Testis (tissue), 3 donors: ENCODE results near the gene SPTLC2. TPM values are rescaled to one million over a fixed set of nuclear protein-coding genes. Genes with fewer than 3 reads are reported as not detected.
"Not testable (repeated sequence)": the region's sequence is repeated elsewhere in the genome, so short reads cannot be mapped to it uniquely, and the experiment has no call there.

Source experiments
- DNase-seq: peaks from one replicate; pipeline ENCODE4 v3.0.0-alpha.2; 2019
- H3K27ac ChIP-seq, 2 donors: fragments of 200-600 bp; sonication (generic); one replicate each; pipeline ENCODE4 v1.5.1; 2019
- H3K27me3 ChIP-seq: fragments of 200-600 bp; sonication (generic); one replicate; pipeline ENCODE4 v1.5.1; 2019
- H3K36me3 ChIP-seq: fragments of 200-600 bp; sonication (generic); one replicate; pipeline ENCODE4 v1.5.1; 2017; ENCODE audit warnings: low read depth; ENCODE audit errors: missing control alignments
- H3K4me1 ChIP-seq: fragments of 200-600 bp; sonication (generic); one replicate; pipeline ENCODE4 v1.5.1; 2019
- H3K4me3 ChIP-seq, 2 donors: fragments of 200-600 bp; sonication (generic); one replicate each; pipeline ENCODE4 v1.5.1; 2017 to 2019
- H3K9me3 ChIP-seq: fragments of 200-600 bp; sonication (generic); one replicate; pipeline ENCODE4 v1.5.1; 2017
- CTCF ChIP-seq, 3 experiments: fragments of 450-650 bp in 2 of 3; fragments of 200-600 bp in 1 of 3; sonication (generic) in 1 of 3; IDR thresholded peaks; one replicate each; pipeline ENCODE4 v1.5.1; 2016 to 2019; ENCODE audit warnings: antibody characterized with exemption in 3 of 3, mild to moderate bottlenecking in 2 of 3, moderate library complexity in 1 of 3
- POLR2A ChIP-seq: fragments of 450-650 bp; IDR thresholded peaks from one replicate; pipeline ENCODE4 v1.6.1; 2017; ENCODE audit warnings: antibody characterized with exemption, mild to moderate bottlenecking, moderate library complexity
- WGBS, 2 donors: methylation state at CpG; one replicate each; pipeline ENCODE4 v1.1.5; 2018; 5-methylcytosine and 5-hydroxymethylcytosine counted together
- intact Hi-C: fragments of 100-400 bp; cut with DNase I; formaldehyde crosslinking; loops from one replicate; pipeline ENCODE4 v1.15.1; 2023; ENCODE audit warnings: low total_unique reads
- polyA plus RNA-seq: library from polyadenylated mRNA; stranded (reverse); fragments of 350-450 nt; fragmentation: Illumina TruSeq; extraction: RNeasy Lipid Tissue Mini Kit (QIAGEN cat#74804); gene quantifications from one replicate; pipeline ENCODE4 v1.2.3, GENCODE V29; 2014; ENCODE audit warnings: low read depth, low replicate concordance; ENCODE audit not compliant: insufficient read depth
- total RNA-seq, 2 donors: library from RNA; depleted of rRNA; stranded (reverse); fragments of >200 nt; gene quantifications; one replicate each; pipeline ENCODE4 v1.2.3, GENCODE V29; 2016

Gene SPTLC2
- total and polyA plus RNA-seq, 3 donors from 2014 or later = 11.1 to 24.5 (median 21.5) TPM

GRCh38 chr14:77598366-77599070 is 17.9 kb downstream of the SPTLC2 start:
- H3K27me3 ChIP-seq = no peaks in the 10 kb centered on the region
- H3K36me3 ChIP-seq = no peaks in the 10 kb centered on the region
- WGBS, 2 donors = 56 to 57% methylated on average over 4 of the region's 4 CpGs
- no peak for TF ChIP-seq CTCF (IDR thresholded peaks at IDR 0.05)
- TF ChIP-seq POLR2A = no peak
- no peak overlapping the region for H3K4me3 ChIP-seq
- H3K9me3 ChIP-seq = no peaks in the 10 kb centered on the region
- intact Hi-C loops = no loop called here
- DNase-seq = no peak
- no peak overlapping the region for H3K27ac ChIP-seq
- H3K4me1 ChIP-seq = peaks cover 10% of the 10 kb centered on the region

GRCh38 chr14:77593501-77593961 is 22.9 kb downstream of the SPTLC2 start:
- WGBS, 2 donors = 72 to 85% methylated on average over 2 of the region's 2 CpGs
- Histone ChIP-seq H3K36me3 (no peaks in the 10 kb centered on the region), H3K9me3 (no peaks in the 10 kb centered on the region), H3K27me3 (no peaks in the 10 kb centered on the region), H3K4me1 (peaks cover under 1% of the 10 kb centered on the region), H3K27ac (peak overlapping the region in 1 of 2 donors; percentile 1), H3K4me3 (no peak overlapping the region)
- TF ChIP-seq CTCF (IDR thresholded peaks at IDR 0.05) (no peak), POLR2A (no peak)
- DNase-seq = no peak
- intact Hi-C loops = no loop called here

GRCh38 chr14:77590845-77591485 is 25.5 kb downstream of the SPTLC2 start:
- WGBS, 2 donors = 80% methylated on average over 6 of the region's 6 CpGs
- intact Hi-C loops = no loop called here
- H3K27ac ChIP-seq = no peak overlapping the region

GRCh38 chr14:77589099-77589498 is 27.3 kb downstream of the SPTLC2 start:
- Histone ChIP-seq H3K27me3 (no peaks in the 10 kb centered on the region), H3K4me1 (no peaks in the 10 kb centered on the region), H3K27ac (no peak overlapping the region), H3K36me3 (no peaks in the 10 kb centered on the region), H3K4me3 (no peak overlapping the region), H3K9me3 (no peaks in the 10 kb centered on the region)
- DNase-seq = no peak
- intact Hi-C loops = no loop called here
- TF ChIP-seq POLR2A = no peak
- WGBS, 2 donors = 65 to 71% methylated on average over 5 of the region's 5 CpGs

More at GRCh38 chr14:77590845-77591485, 25.5 kb downstream of the SPTLC2 start:
- Histone ChIP-seq H3K9me3 (no peaks in the 10 kb centered on the region), H3K27me3 (no peaks in the 10 kb centered on the region), H3K4me3 (no peak overlapping the region), H3K36me3 (no peaks in the 10 kb centered on the region), H3K4me1 (no peaks in the 10 kb centered on the region)
- no peak for DNase-seq
- TF ChIP-seq CTCF (IDR thresholded peaks at IDR 0.05) (no peak), POLR2A (no peak)

- DNase-seq, intact Hi-C loops, H3K27me3 ChIP-seq, H3K36me3 ChIP-seq, H3K4me1 ChIP-seq, H3K9me3 ChIP-seq, H3K27ac ChIP-seq, H3K4me3 ChIP-seq: not testable (repeated sequence)
- 88 to 90% methylated on average over 11 of the region's 11 CpGs for WGBS, 2 donors
Measured at GRCh38 chr14:77588411-77589025, 27.9 kb downstream of the SPTLC2 start.
